Esophagus mucosa (tissue), 1 donor: Measurements from ENCODE around the gene PCDH15. TPM values are rescaled to one million over a fixed set of nuclear protein-coding genes. Genes with fewer than 3 reads are reported as not detected.
"Not testable (repeated sequence)": the region's sequence is repeated elsewhere in the genome, so short reads cannot be mapped to it uniquely, and the experiment has no call there.

Experiments
- ATAC-seq: fragments of 200-7000 bp; cut with Tn5 transposase; one replicate; pipeline ENCODE4 v1.9.1; 2020
- total RNA-seq: library from RNA; stranded (reverse); gene quantifications from one replicate; pipeline ENCODE4 v1.2.4, GENCODE V29; 2023
- donor health status: DM: yes; HTN: yes; CAD: no.

PCDH15 gene
- total RNA-seq, 1 donor from 2014 or later: not detected

- ATAC-seq: no peak
These were observed 251.0 kb downstream of the PCDH15 start for GRCh38 chr10:54550016-54550415.

- ATAC-seq: no peak
These were observed 269.7 kb downstream of the PCDH15 start for GRCh38 chr10:54531296-54531695.

GRCh38 chr10:54530299-54530698 is 270.7 kb downstream of the PCDH15 start:
- no peak for ATAC-seq

GRCh38 chr10:54525816-54526215 is 275.2 kb downstream of the PCDH15 start:
- no peak for ATAC-seq

GRCh38 chr10:54515244-54515643 is 285.8 kb downstream of the PCDH15 start:
- not testable (repeated sequence) for ATAC-seq

GRCh38 chr10:54503863-54504262 is 297.2 kb downstream of the PCDH15 start:
- ATAC-seq: no peak

- no peak for ATAC-seq
These were observed 299.1 kb downstream of the PCDH15 start for GRCh38 chr10:54501929-54502328.

- no peak for ATAC-seq
These were observed 304.2 kb downstream of the PCDH15 start for GRCh38 chr10:54496852-54497251.

- no peak for ATAC-seq
These were observed 313.3 kb downstream of the PCDH15 start for GRCh38 chr10:54487743-54488142.

- ATAC-seq: no peak
These were observed 315.1 kb downstream of the PCDH15 start for GRCh38 chr10:54485971-54486370.

GRCh38 chr10:54484186-54484585 is 316.8 kb downstream of the PCDH15 start:
- ATAC-seq: no peak

GRCh38 chr10:54478601-54479000 is 322.4 kb downstream of the PCDH15 start:
- no peak for ATAC-seq

GRCh38 chr10:54477738-54478137 is 323.3 kb downstream of the PCDH15 start:
- no peak for ATAC-seq

GRCh38 chr10:54470324-54470631 is 330.8 kb downstream of the PCDH15 start:
- no peak for ATAC-seq

- no peak for ATAC-seq
These were observed 331.3 kb downstream of the PCDH15 start for GRCh38 chr10:54469587-54470323.

GRCh38 chr10:54454271-54454670 is 346.8 kb downstream of the PCDH15 start:
- no peak for ATAC-seq

- no peak for ATAC-seq
These were observed 352.0 kb downstream of the PCDH15 start for GRCh38 chr10:54449056-54449455.

- ATAC-seq: no peak
These were observed 356.9 kb downstream of the PCDH15 start for GRCh38 chr10:54444170-54444569.

- no peak for ATAC-seq
These were observed 359.8 kb downstream of the PCDH15 start for GRCh38 chr10:54441275-54441674.

- no peak for ATAC-seq
These were observed 366.2 kb downstream of the PCDH15 start for GRCh38 chr10:54434782-54435181.

GRCh38 chr10:54415483-54415882 is 385.5 kb downstream of the PCDH15 start:
- no peak for ATAC-seq

GRCh38 chr10:54402576-54402975 is 398.5 kb downstream of the PCDH15 start:
- no peak for ATAC-seq

GRCh38 chr10:54396031-54396430 is 405.0 kb downstream of the PCDH15 start:
- no peak for ATAC-seq

- ATAC-seq: not testable (repeated sequence)
These were observed 406.4 kb downstream of the PCDH15 start for GRCh38 chr10:54394598-54394997.

GRCh38 chr10:54372179-54372578 is 428.9 kb downstream of the PCDH15 start:
- no peak for ATAC-seq
